A549 (cell line): ENCODE results near the gene WFIKKN1. TPM values are rescaled to one million over a fixed set of nuclear protein-coding genes. Genes with fewer than 3 reads are reported as not detected.

Experiments used
- ATAC-seq, 2 experiments: fragments of 200-7000 bp in 1 of 2; fragments of >200 bp in 1 of 2; cut with Nextera tagmentation in 1 of 2; cut with Tn5 transposase in 1 of 2; 3 replicates each; pipeline versions ENCODE4 v1.8.0 to v1.9.1; 2018 to 2020; ENCODE audit warnings: mild to moderate bottlenecking in 1 of 2, moderate library complexity in 1 of 2
- CTCF ChIA-PET: fragments of 300-600 bp; sonication (Branson Sonifier 250); formaldehyde crosslinking; extraction: SDS; loops from one replicate; lab custom pipeline; 2021; ENCODE audit warnings: antibody characterized with exemption, inconsistent platforms; lab: Yijun Ruan, JAX
- POLR2A ChIA-PET: fragments of 350-600 bp; formaldehyde crosslinking; extraction: SDS; loops from one replicate; lab custom pipeline; 2021; ENCODE audit warnings: antibody characterized with exemption, inconsistent platforms; lab: Yijun Ruan, JAX
- DNase-seq, 2 experiments: peaks; one replicate each; pipeline versions ENCODE4 v3.0.0 to v3.0.0-alpha.2; 2011 to 2016; ENCODE audit warnings: low read depth in 1 of 2, low spot score in 1 of 2
- FAIRE-seq: peaks from 2 replicates; lab custom pipeline; 2011; peaks lifted over from hg19 to GRCh38; lab: Jason Lieb, UNC
- H3K27ac ChIP-seq, 2 experiments: fragments of >200 bp; sonication (Bioruptor Twin); formaldehyde crosslinking; 3 replicates each; pipeline ENCODE4 v1.5.1; 2016 to 2017
- H3K4me1 ChIP-seq: fragments of >200 bp; sonication (Bioruptor Twin); formaldehyde crosslinking; 3 replicates; pipeline ENCODE4 v1.6.1; 2016
- H3K4me2 ChIP-seq: fragments of >200 bp; sonication (Bioruptor Twin); formaldehyde crosslinking; 3 replicates; pipeline ENCODE4 v1.6.1; 2016
- H3K4me3 ChIP-seq: fragments of >200 bp; sonication (Bioruptor Twin); formaldehyde crosslinking; 3 replicates; pipeline ENCODE4 v1.5.1; 2016
- H3K9me3 ChIP-seq: fragments of >200 bp; sonication (Bioruptor Twin); formaldehyde crosslinking; 3 replicates; pipeline ENCODE4 v1.6.1; 2016
- CBX8 ChIP-seq: fragments of 200-600 bp; sonication (generic); IDR thresholded peaks from 2 replicates; pipeline ENCODE4 v1.6.1; 2016
- CHD2 ChIP-seq: fragments of 150-350 bp; IDR thresholded peaks from 2 replicates; pipeline ENCODE4 v1.6.1; 2014; ENCODE audit warnings: low read length; ENCODE audit not compliant: partially characterized antibody
- CHD4 ChIP-seq: fragments of 200-600 bp; sonication (generic); IDR thresholded peaks from 2 replicates; pipeline ENCODE4 v1.6.1; 2016; ENCODE audit warnings: antibody characterized with exemption, mild to moderate bottlenecking, borderline replicate concordance
- EHF ChIP-seq: fragments of 250-450 bp; sonication (Bioruptor Pico); IDR thresholded peaks from 2 replicates; pipeline ENCODE4 v1.5.0; 2020; ENCODE audit warnings: mild to moderate bottlenecking
- EHMT2 ChIP-seq: fragments of 200-600 bp; sonication (generic); IDR thresholded peaks from 2 replicates; pipeline ENCODE4 v1.6.1; 2016; ENCODE audit warnings: antibody characterized with exemption, low read depth, mild to moderate bottlenecking, moderate library complexity
- EP300 ChIP-seq, 2 experiments: fragments of >200 bp; sonication (Bioruptor Twin); formaldehyde crosslinking; IDR thresholded peaks; 2 replicates in 1 of 2; 3 replicates in 1 of 2; pipeline ENCODE4 v1.6.1; 2016 to 2017
- ESRRA ChIP-seq: fragments of 150-350 bp; IDR thresholded peaks from 2 replicates; pipeline ENCODE4 v1.6.1; 2014; ENCODE audit warnings: mild to moderate bottlenecking, low read length, borderline replicate concordance
- FOSB ChIP-seq: fragments of 250-450 bp; sonication (Bioruptor Pico); IDR thresholded peaks from 2 replicates; pipeline ENCODE4 v1.5.0; 2020; ENCODE audit warnings: mild to moderate bottlenecking, moderate library complexity
- HOXB5 ChIP-seq: fragments of 250-450 bp; sonication (Bioruptor Pico); IDR thresholded peaks from 2 replicates; pipeline ENCODE4 v1.5.0; 2020; ENCODE audit warnings: mild to moderate bottlenecking, moderate library complexity
- JUNB ChIP-seq: fragments of >200 bp; sonication (Bioruptor Twin); formaldehyde crosslinking; IDR thresholded peaks from 2 replicates; pipeline ENCODE4 v1.6.1; 2016
- MYC ChIP-seq: IDR thresholded peaks from 2 replicates; pipeline ENCODE4 v1.6.1; 2012; ENCODE audit warnings: mild to moderate bottlenecking, inconsistent platforms, low read length, improper control_type of control experiment, borderline replicate concordance
- PHF8 ChIP-seq: fragments of 200-600 bp; sonication (generic); IDR thresholded peaks from 2 replicates; pipeline ENCODE4 v1.6.1; 2016; ENCODE audit warnings: low read depth, mild to moderate bottlenecking, antibody characterized with exemption, moderate library complexity, borderline replicate concordance
- POLR2AphosphoS2 ChIP-seq: conservative IDR thresholded peaks from 2 replicates; pipeline ENCODE4 v1.6.1; 2012; ENCODE audit warnings: low read length, improper control_type of control experiment, inconsistent platforms
- SMC3 ChIP-seq: fragments of >200 bp; sonication (Bioruptor Twin); formaldehyde crosslinking; IDR thresholded peaks from 3 replicates; pipeline ENCODE4 v1.6.1; 2018; ENCODE audit warnings: inconsistent platforms
- SREBF2 ChIP-seq: fragments of 450-650 bp; IDR thresholded peaks from 2 replicates; pipeline ENCODE4 v1.6.1; 2014; ENCODE audit warnings: mild to moderate bottlenecking, moderate library complexity
- ZFP36 ChIP-seq: fragments of 450-650 bp; IDR thresholded peaks from 2 replicates; pipeline ENCODE4 v1.6.1; 2014; ENCODE audit warnings: borderline replicate concordance; ENCODE audit not compliant: partially characterized antibody
- ZNF302 ChIP-seq: fragments of 250-450 bp; sonication (Bioruptor Pico); IDR thresholded peaks from 2 replicates; pipeline ENCODE4 v1.9.0; 2021; ENCODE audit warnings: inconsistent platforms, mild to moderate bottlenecking, moderate library complexity
- ZSCAN20 ChIP-seq: fragments of 250-450 bp; sonication (Bioruptor Pico); IDR thresholded peaks from 2 replicates; pipeline ENCODE4 v1.8.0; 2022; ENCODE audit warnings: mild to moderate bottlenecking, moderate library complexity
- WGBS: methylation state at CpG from one replicate; pipeline ENCODE4 v1.1.6; 2017; ENCODE audit errors: missing lambda C conversion rate; 5-methylcytosine and 5-hydroxymethylcytosine counted together
- polyA plus RNA-seq, 4 experiments: library from polyadenylated mRNA; depleted of rRNA in 3 of 4; stranded (reverse); fragments of >200 nt; fragmentation: RNase III in 1 of 4; extraction: RNeasy Plus Mini Kit Qiagen cat#74134 plus additional on column Dnase treatment in 1 of 4; gene quantifications; 2 replicates in 3 of 4; 3 replicates in 1 of 4; pipeline ENCODE4 v1.2.3, GENCODE V29; 2011 to 2017
- TF ChIP-seq, protein P1 (sequence below): fragments of 150-350 bp; IDR thresholded peaks from 2 replicates; pipeline ENCODE4 v1.6.1; 2014; ENCODE audit warnings: low read depth, mild to moderate bottlenecking, low read length
- TF ChIP-seq, protein P2 (sequence below): fragments of >200 bp; sonication (Bioruptor Twin); formaldehyde crosslinking; IDR thresholded peaks from 3 replicates; pipeline ENCODE4 v1.5.1; 2016
- TF ChIP-seq, protein P3 (sequence below): IDR thresholded peaks from 2 replicates; pipeline ENCODE4 v1.6.1; 2012

The WFIKKN1 gene
- polyA plus RNA-seq, 2 of the 4 experiments (the other 2 are of a cell fraction), result 0.05 to 0.23 TPM

DNA sequence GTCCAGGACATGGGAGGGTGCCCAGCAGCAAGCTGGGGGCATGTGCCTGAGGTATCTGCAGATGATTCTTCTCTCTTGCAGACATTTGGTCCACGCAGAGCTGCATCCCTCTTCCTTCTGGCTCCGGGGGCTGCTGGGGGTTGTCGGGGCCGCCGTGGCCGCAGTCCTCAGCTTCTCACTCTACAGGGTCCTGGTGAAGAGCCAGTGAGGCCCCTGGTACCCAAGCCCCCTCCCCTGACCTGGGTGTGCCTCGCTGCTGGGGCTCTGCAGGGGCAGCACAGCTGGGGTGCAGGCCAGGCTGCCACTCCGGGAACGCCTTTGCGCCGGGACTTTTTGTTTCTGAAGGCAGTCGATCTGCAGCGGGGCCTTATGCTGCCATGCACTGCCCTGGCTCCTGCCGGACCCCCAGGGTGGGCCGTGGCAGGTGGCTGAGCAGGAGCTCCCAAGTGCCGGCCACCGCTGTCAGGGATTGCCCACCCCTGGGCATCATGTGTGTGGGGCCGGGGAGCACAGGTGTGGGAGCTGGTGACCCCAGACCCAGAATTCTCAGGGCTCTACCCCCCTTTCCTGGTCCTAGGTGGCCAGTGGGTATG, 42.7 kb downstream of the WFIKKN1 start:
- ChIA-PET POLR2A (no interaction called here), CTCF (interaction anchor here (1.1 to 1.4 kb wide), 3 partner anchors 12 to 20 kb away, joined by 3 to 10 read pairs (median 4); no protein-coding TSS in a partner anchor)
- H3K4me1 ChIP-seq, result peaks cover 23% of the 10 kb centered on the region
- H3K4me3 ChIP-seq, result no peak overlapping the region
- no peak for TF ChIP-seq ZSCAN20 (CRISPR knock-in tag)
- no peak for TF ChIP-seq FOSB (CRISPR knock-in tag)
- TF ChIP-seq SMC3, result no peak
- TF ChIP-seq, protein P1, sequence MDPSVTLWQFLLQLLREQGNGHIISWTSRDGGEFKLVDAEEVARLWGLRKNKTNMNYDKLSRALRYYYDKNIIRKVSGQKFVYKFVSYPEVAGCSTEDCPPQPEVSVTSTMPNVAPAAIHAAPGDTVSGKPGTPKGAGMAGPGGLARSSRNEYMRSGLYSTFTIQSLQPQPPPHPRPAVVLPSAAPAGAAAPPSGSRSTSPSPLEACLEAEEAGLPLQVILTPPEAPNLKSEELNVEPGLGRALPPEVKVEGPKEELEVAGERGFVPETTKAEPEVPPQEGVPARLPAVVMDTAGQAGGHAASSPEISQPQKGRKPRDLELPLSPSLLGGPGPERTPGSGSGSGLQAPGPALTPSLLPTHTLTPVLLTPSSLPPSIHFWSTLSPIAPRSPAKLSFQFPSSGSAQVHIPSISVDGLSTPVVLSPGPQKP, result no peak
- TF ChIP-seq EHF (CRISPR knock-in tag), result no peak
- TF ChIP-seq ESRRA, result no peak
- no peak for TF ChIP-seq EHMT2
- peak overlapping the region in 1 of 2 experiments; percentile 58; a peak in 3 of 6 replicates for H3K27ac ChIP-seq
- 100% methylated on average over 1 of the region's 18 CpGs for WGBS
- H3K4me2 ChIP-seq, result no peak overlapping the region
- DNase-seq (no peak), FAIRE-seq (no peak), ATAC-seq (no peak)
- no peaks in the 10 kb centered on the region for H3K9me3 ChIP-seq

DNA sequence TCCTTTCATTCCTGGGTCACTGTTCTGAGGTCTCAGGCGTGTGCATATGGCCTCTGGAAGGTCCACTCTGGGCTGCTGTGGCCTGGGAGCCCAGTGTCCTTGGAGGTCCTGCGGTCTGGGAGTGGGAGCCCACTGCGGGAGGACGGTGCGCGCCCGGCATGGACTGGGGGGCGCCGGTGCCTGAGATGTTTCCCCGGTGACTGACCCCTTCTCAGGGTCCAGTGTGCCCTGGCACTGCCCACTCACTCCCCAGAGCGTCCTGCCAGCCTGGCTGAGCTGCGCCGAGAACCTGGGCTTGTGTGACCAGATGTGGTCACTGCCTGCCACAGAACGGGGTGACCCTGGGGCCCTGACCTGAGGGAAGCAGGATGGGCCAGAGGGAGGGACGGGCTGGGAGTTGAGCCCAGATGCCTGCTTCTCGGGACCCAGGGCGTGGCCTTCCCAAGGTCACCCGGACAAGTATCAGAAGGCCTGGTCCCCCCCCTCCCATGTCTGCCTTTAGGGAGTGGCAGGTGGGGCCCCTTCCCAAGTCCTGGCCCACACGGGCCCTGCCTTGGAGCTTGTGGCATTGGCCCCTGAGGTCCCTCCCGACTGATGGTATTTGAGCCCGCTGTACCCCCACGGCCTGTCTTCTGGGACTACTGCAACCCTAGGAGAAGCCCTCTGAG, 43.6 kb downstream of the WFIKKN1 start:
- ChIA-PET CTCF (interaction anchor here (1.4 to 2.6 kb wide), 2 partner anchors 8 to 13 kb away, joined by 10 to 21 read pairs; partner anchors contain the start of gene RHOT2), POLR2A (interaction anchor here (1.2 to 1.3 kb wide), 2 partner anchors 14 to 25 kb away, joined by 3 to 6 read pairs; partner anchors contain the start of gene WDR90)
- Histone ChIP-seq H3K4me1 (peaks cover 24% of the 10 kb centered on the region), H3K9me3 (no peaks in the 10 kb centered on the region), H3K4me3 (no peak overlapping the region), H3K4me2 (peak overlapping the region; percentile 98), H3K27ac (peak overlapping the region in 1 of 2 experiments; percentile 84; a peak in 3 of 6 replicates)
- DNase-seq (no peak), FAIRE-seq (no peak), ATAC-seq (no peak)
- WGBS, result 77% methylated on average over 12 of the region's 22 CpGs
- no peak for TF ChIP-seq EP300 (IDR thresholded peaks at IDR 0.05)
- TF ChIP-seq, protein P2, sequence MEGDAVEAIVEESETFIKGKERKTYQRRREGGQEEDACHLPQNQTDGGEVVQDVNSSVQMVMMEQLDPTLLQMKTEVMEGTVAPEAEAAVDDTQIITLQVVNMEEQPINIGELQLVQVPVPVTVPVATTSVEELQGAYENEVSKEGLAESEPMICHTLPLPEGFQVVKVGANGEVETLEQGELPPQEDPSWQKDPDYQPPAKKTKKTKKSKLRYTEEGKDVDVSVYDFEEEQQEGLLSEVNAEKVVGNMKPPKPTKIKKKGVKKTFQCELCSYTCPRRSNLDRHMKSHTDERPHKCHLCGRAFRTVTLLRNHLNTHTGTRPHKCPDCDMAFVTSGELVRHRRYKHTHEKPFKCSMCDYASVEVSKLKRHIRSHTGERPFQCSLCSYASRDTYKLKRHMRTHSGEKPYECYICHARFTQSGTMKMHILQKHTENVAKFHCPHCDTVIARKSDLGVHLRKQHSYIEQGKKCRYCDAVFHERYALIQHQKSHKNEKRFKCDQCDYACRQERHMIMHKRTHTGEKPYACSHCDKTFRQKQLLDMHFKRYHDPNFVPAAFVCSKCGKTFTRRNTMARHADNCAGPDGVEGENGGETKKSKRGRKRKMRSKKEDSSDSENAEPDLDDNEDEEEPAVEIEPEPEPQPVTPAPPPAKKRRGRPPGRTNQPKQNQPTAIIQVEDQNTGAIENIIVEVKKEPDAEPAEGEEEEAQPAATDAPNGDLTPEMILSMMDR, result no peak
- TF ChIP-seq, protein P1, result no peak
- TF ChIP-seq HOXB5 (CRISPR knock-in tag), result no peak
- TF ChIP-seq CHD4, result no peak
- no peak for TF ChIP-seq EHMT2
- no peak for TF ChIP-seq EHF (CRISPR knock-in tag)
- TF ChIP-seq ZNF302 (CRISPR knock-in tag), result no peak
- TF ChIP-seq, protein P3, sequence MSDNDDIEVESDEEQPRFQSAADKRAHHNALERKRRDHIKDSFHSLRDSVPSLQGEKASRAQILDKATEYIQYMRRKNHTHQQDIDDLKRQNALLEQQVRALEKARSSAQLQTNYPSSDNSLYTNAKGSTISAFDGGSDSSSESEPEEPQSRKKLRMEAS, result no peak
- TF ChIP-seq CHD2, result no peak
- no peak for TF ChIP-seq ZFP36
- TF ChIP-seq CBX8, result no peak
- no peak for TF ChIP-seq POLR2AphosphoS2
- no peak for TF ChIP-seq MYC
- no peak for TF ChIP-seq PHF8
- TF ChIP-seq JUNB, result no peak
- no peak for TF ChIP-seq SREBF2
